GM12878 (cell line): ENCODE data around the gene ARHGEF37. TPM values are rescaled to one million over a fixed set of nuclear protein-coding genes. Genes with fewer than 3 reads are reported as not detected.
A peak's percentile ranks its signal among the peaks of the same experiment; 100 is the strongest.

Experiments used
- ATAC-seq: fragments of 200-7000 bp; cut with Tn5 transposase; 3 replicates; pipeline ENCODE4 v1.9.1; 2020; ENCODE audit warnings: mild to moderate bottlenecking, moderate library complexity
- BruUV-seq: library from RNA; stranded (reverse); fragments of 400-500 nt; replicated peaks from 2 replicates; lab custom pipeline; 2021; lab: Mats Ljungman, UMichigan
- CTCF ChIA-PET: fragments of 300-600 bp; sonication (Branson Sonifier 250); formaldehyde crosslinking; extraction: SDS; loops from one replicate; lab custom pipeline; 2021; ENCODE audit warnings: inconsistent platforms; lab: Yijun Ruan, JAX
- POLR2A ChIA-PET: fragments of 350-600 bp; formaldehyde crosslinking; extraction: SDS; loops from one replicate; lab custom pipeline; 2021; ENCODE audit warnings: inconsistent platforms; lab: Charles Lee
- RAD21 ChIA-PET: fragments of 300-600 bp; sonication (Branson Sonifier 250); formaldehyde crosslinking; loops from one replicate; lab custom pipeline; 2023; ENCODE audit warnings: antibody characterized with exemption; ENCODE audit not compliant: unreplicated experiment; lab: Charles Lee
- SMC1A ChIA-PET: fragments of 300-600 bp; sonication (Branson Sonifier 250); formaldehyde crosslinking; loops from one replicate; lab custom pipeline; 2023; ENCODE audit not compliant: unreplicated experiment, uncharacterized antibody; lab: Charles Lee
- DNase-seq: peaks from one replicate; pipeline ENCODE4 v3.0.0-alpha.2; 2011; ENCODE audit warnings: low read depth, low spot score
- FAIRE-seq: peaks from 3 replicates; lab custom pipeline; 2011; peaks lifted over from hg19 to GRCh38; lab: Jason Lieb, UNC
- H2AFZ ChIP-seq: 2 replicates; pipeline ENCODE4 v1.6.0; 2011; ENCODE audit warnings: low read depth, low read length, control low read depth; ENCODE audit not compliant: control insufficient read depth
- H3K27ac ChIP-seq: 2 replicates; pipeline ENCODE4 v1.5.1; 2011; ENCODE audit warnings: control low read depth; ENCODE audit not compliant: control insufficient read depth, insufficient read depth
- H3K27me3 ChIP-seq, 2 experiments: replicated peaks in 1 of 2; 2 replicates each; pipeline versions ENCODE4 v1.6.0 to v1.6.1; 2011; ENCODE audit warnings: low read length in 1 of 2; ENCODE audit not compliant: control insufficient read depth in 2 of 2, insufficient read depth in 2 of 2
- H3K36me3 ChIP-seq, 2 experiments: 2 replicates each; pipeline ENCODE4 v1.5.1; 2011; ENCODE audit warnings: low read length in 1 of 2; ENCODE audit not compliant: control insufficient read depth in 2 of 2, insufficient read depth in 2 of 2
- H3K4me1 ChIP-seq: 2 replicates; pipeline ENCODE4 v1.6.1; 2011; ENCODE audit warnings: mild to moderate bottlenecking, low read length, moderate library complexity, mixed read lengths; ENCODE audit not compliant: control insufficient read depth, insufficient read depth
- H3K4me2 ChIP-seq: 2 replicates; pipeline ENCODE4 v1.6.0; 2011; ENCODE audit warnings: control low read depth; ENCODE audit not compliant: control insufficient read depth, insufficient read depth
- H3K4me3 ChIP-seq: fragments of 200-600 bp; sonication (generic); 2 replicates; pipeline ENCODE4 v1.5.1; 2016
- H3K79me2 ChIP-seq: 2 replicates; pipeline ENCODE4 v1.6.0; 2011; ENCODE audit warnings: low read length; ENCODE audit not compliant: control insufficient read depth, insufficient read depth
- H3K9ac ChIP-seq: 2 replicates; pipeline ENCODE4 v1.8.0; 2011; ENCODE audit warnings: low read length, control low read depth, mixed read lengths; ENCODE audit not compliant: control insufficient read depth, insufficient read depth
- H3K9me3 ChIP-seq: replicated peaks from 3 replicates; pipeline ENCODE4 v1.5.1; 2011; ENCODE audit warnings: mild to moderate bottlenecking, low read length; ENCODE audit not compliant: control insufficient read depth, insufficient read depth
- H4K20me1 ChIP-seq: 2 replicates; pipeline ENCODE4 v1.6.0; 2011; ENCODE audit not compliant: control insufficient read depth, insufficient read depth
- FOS ChIP-seq: IDR thresholded peaks from 3 replicates; pipeline ENCODE4 v1.6.1; 2011; ENCODE audit warnings: borderline replicate concordance; ENCODE audit not compliant: insufficient read length; ENCODE audit errors: extremely low read depth
- JUNB ChIP-seq: IDR thresholded peaks from 2 replicates; pipeline ENCODE4 v1.6.1; 2016; ENCODE audit warnings: antibody characterized with exemption, mild to moderate bottlenecking
- NFXL1 ChIP-seq: fragments of 450-650 bp; IDR thresholded peaks from 2 replicates; pipeline ENCODE4 v1.6.1; 2017; ENCODE audit warnings: antibody characterized with exemption, mild to moderate bottlenecking, borderline replicate concordance
- WGBS: methylation state at CpG from one replicate; pipeline ENCODE4 v1.1.6; 2016; ENCODE audit warnings: low lambda C conversion rate; ENCODE audit not compliant: insufficient replicate concordance, insufficient coverage; ENCODE audit errors: missing lambda C conversion rate; 5-methylcytosine and 5-hydroxymethylcytosine counted together
- in situ Hi-C: fragments of 300-500 bp; cut with MboI; formaldehyde crosslinking; loops from 9 replicates; pipeline ENCODE4 v1.14.3; 2018; ENCODE audit warnings: mixed read lengths
- intact Hi-C: fragments of 100-400 bp; cut with micrococcal nuclease; formaldehyde crosslinking; loops from one replicate; pipeline ENCODE4 v1.14.2; 2022; ENCODE audit not compliant: unreplicated experiment
- polyA plus RNA-seq, 11 experiments: library from polyadenylated mRNA; depleted of rRNA in 4 of 11; unstranded in 6 of 11; stranded (reverse) in 5 of 11; fragments of >200 nt; fragmentation: Nextera tagmentation in 4 of 11; fragmentation: Illumina TruSeq in 1 of 11; extraction: Ambion mirVana in 4 of 11; extraction: Trizol in 1 of 11; gene quantifications; 1 replicate in 1 of 11; 2 replicates in 10 of 11; pipeline versions ENCODE4 v1.2.1 to v1.2.3, GENCODE V29; 2011 to 2016; ENCODE audit warnings: inconsistent platforms in 2 of 11, missing spikeins in 2 of 11, low read depth in 1 of 11
- total RNA-seq, 4 experiments: library from RNA; depleted of rRNA in 3 of 4; stranded (reverse); fragments of >200 nt in 3 of 4; fragmentation: Illumina TruSeq in 1 of 4; extraction: Trizol in 1 of 4; gene quantifications; 2 replicates each; pipeline versions ENCODE4 v1.2.1 to v1.2.3, GENCODE V29; 2013 to 2021
- TF ChIP-seq, protein P1 (sequence below): fragments of 450-650 bp; conservative IDR thresholded peaks from 2 replicates; pipeline ENCODE4 v1.6.1; 2017; ENCODE audit warnings: mild to moderate bottlenecking, moderate library complexity

ARHGEF37 gene
- total and polyA plus RNA-seq, 10 of the 15 experiments (the other 5 are each of a cell fraction or from before 2014, with no cell fraction given): 0.16 to 1.1 (median 0.63) TPM

DNA sequence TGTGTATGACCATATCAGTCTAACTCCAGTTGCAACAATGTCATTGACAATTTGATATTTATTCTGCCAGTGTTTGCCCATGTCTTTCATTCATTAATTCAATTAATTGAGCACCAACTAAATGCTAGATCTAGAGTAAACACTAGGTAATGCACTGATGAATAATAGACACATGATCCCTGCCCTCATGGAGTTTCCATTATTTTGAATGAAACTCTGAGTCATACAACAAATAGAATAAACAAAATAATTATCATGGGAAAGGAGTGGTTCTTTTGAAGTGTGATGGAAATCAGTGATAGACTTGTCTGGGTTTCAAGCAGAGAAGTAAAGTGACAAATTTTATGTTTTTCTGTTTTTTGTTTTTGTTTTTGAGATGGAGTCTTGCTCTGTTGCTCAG lies 4.6 kb downstream of the ARHGEF37 start (continued):
- TF ChIP-seq, protein P1, sequence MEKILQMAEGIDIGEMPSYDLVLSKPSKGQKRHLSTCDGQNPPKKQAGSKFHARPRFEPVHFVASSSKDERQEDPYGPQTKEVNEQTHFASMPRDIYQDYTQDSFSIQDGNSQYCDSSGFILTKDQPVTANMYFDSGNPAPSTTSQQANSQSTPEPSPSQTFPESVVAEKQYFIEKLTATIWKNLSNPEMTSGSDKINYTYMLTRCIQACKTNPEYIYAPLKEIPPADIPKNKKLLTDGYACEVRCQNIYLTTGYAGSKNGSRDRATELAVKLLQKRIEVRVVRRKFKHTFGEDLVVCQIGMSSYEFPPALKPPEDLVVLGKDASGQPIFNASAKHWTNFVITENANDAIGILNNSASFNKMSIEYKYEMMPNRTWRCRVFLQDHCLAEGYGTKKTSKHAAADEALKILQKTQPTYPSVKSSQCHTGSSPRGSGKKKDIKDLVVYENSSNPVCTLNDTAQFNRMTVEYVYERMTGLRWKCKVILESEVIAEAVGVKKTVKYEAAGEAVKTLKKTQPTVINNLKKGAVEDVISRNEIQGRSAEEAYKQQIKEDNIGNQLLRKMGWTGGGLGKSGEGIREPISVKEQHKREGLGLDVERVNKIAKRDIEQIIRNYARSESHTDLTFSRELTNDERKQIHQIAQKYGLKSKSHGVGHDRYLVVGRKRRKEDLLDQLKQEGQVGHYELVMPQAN: no peak
- TF ChIP-seq FOS: no peak

DNA sequence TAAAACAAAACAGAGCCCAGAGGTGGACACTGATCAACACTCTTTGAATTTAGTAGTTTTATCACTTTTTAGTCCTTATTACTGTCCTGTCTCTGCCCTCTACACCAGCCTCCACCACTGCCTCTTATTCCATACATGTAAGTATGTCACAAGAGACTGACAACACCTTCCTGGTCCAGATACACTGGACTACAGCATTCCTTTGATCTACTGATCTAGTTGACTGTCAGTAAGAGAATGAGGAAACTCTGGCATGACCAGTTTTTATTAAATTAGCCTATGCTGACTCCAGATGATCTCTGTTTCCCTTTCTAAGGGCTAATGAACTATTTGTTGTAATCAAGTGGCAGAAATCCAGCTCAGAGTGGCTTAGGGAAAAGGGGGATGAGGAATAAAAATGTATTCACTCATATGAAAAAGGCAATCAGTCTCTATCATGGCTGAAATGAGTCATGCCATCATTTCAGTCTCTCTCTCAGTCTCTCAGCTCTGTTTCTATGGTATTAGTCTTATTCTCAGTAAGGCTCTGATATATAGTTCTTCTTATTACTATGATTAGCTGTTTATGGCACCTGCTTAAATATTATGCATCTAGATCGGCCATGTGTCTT lies 5.5 kb downstream of the ARHGEF37 start:
- BruUV-seq: no TSS peak
- Histone ChIP-seq H3K36me3 (no peaks in the 10 kb centered on the region), H3K4me1 (no peaks in the 10 kb centered on the region), H3K27me3 (no peaks in the 10 kb centered on the region), H3K9me3 (no peaks in the 10 kb centered on the region), H4K20me1 (no peaks in the 10 kb centered on the region), H3K27ac (no peak overlapping the region), H3K9ac (no peak overlapping the region), H3K4me3 (no peak overlapping the region), H2AFZ (no peak overlapping the region), H3K4me2 (no peak overlapping the region), H3K79me2 (no peaks in the 10 kb centered on the region)
- WGBS: 0% methylated on average over 1 of the region's 1 CpG
- POLR2A ChIA-PET: interaction anchor here (0.7 kb wide), 1 partner anchor 11 kb away, joined by 3 read pairs; no protein-coding TSS in a partner anchor
- ATAC-seq: peak; percentile 83
- TF ChIP-seq NFXL1 (no peak), JUNB (peak; percentile 60)
- CTCF ChIA-PET: interaction anchor here (0.6 to 1.1 kb wide), 3 partner anchors 53 to 321 kb away, joined by 3 to 4 read pairs (median 3); no protein-coding TSS in a partner anchor
- no peak for DNase-seq
- intact Hi-C loops (no loop called here), in situ Hi-C loops (no loop called here)
- RAD21 ChIA-PET: interaction anchor here (1.2 kb wide), 1 partner anchor 32 kb away, joined by 3 read pairs; no protein-coding TSS in a partner anchor
- no peak for FAIRE-seq
- SMC1A ChIA-PET: interaction anchor here (0.9 kb wide), 1 partner anchor 32 kb away, joined by 3 read pairs; no protein-coding TSS in a partner anchor
